Stimulated activated CD8-positive, alpha-beta memory T cell treated with anti-CD3 and anti-CD28 coated beads, Interleukin-2, amount 100 ng/mL, for 1 hour (primary cell): ENCODE data around the gene PEX26.
"Not testable (repeated sequence)": the region's sequence is repeated elsewhere in the genome, so short reads cannot be mapped to it uniquely, and the experiment has no call there.

Source experiments
- DNase-seq, 2 donors: peaks; one replicate each; pipeline ENCODE4 v3.0.0-alpha.2; 2020; ENCODE audit warnings: low read depth in 2 of 2

Gene PEX26

DNA sequence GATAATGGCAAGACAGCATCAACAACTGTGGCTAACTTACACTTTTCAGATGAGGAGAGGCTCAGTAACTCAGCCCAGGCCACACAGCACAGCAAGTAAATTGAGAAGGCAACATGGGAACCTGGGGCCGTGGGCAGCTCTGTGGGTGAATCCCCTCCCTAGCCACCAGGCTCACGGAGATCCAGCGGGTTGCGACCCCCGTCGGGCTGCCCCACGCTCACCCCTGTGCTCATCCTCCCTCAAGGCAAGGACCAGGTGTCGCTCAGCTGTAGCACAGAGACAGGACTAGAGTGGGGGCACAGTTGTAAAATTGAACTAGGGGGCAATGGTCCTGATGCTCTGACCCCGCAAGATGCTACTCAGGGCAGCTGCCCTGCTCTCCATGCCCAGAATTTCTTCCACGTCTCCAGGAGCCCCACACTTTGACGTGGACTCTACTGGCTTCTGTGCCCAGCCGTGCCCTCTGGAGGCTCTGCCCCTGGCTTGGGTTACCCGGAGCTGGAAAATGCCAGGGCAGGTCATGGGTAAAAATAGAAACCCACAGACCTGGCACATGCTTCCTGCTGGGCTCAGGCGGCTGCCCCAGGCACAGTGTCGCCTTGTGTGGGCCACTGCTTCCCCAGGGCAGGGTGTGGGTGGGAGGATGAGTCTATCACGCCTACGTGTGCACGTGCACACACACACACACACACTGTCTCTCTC, 41.8 kb downstream of the PEX26 start:
- no peak for DNase-seq

- DNase-seq, result no peak
Observed at GRCh38 chr22:18120857-18121256, 43.1 kb downstream of the PEX26 start.

- DNase-seq, result no peak
Observed at GRCh38 chr22:18121506-18121905, 43.7 kb downstream of the PEX26 start.

- no peak for DNase-seq
Observed at GRCh38 chr22:18121954-18122554, 44.3 kb downstream of the PEX26 start.

- not testable (repeated sequence) for DNase-seq
Observed at GRCh38 chr22:18123476-18124025, 45.8 kb downstream of the PEX26 start.

DNA sequence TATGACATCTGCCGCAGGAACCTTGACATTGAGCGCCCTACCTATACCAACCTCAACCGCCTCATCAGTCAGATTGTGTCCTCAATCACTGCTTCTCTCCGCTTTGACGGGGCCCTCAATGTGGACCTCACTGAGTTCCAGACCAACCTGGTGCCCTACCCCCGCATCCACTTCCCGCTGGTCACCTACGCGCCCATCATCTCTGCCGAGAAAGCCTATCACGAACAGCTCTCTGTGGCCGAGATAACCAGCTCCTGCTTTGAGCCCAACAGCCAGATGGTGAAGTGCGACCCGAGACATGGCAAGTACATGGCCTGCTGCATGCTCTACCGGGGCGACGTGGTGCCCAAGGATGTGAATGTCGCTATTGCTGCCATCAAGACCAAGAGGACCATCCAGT, 48.8 kb downstream of the PEX26 start:
- no peak for DNase-seq

- no peak for DNase-seq
Observed at GRCh38 chr22:18130018-18130417, 52.2 kb downstream of the PEX26 start.

DNA sequence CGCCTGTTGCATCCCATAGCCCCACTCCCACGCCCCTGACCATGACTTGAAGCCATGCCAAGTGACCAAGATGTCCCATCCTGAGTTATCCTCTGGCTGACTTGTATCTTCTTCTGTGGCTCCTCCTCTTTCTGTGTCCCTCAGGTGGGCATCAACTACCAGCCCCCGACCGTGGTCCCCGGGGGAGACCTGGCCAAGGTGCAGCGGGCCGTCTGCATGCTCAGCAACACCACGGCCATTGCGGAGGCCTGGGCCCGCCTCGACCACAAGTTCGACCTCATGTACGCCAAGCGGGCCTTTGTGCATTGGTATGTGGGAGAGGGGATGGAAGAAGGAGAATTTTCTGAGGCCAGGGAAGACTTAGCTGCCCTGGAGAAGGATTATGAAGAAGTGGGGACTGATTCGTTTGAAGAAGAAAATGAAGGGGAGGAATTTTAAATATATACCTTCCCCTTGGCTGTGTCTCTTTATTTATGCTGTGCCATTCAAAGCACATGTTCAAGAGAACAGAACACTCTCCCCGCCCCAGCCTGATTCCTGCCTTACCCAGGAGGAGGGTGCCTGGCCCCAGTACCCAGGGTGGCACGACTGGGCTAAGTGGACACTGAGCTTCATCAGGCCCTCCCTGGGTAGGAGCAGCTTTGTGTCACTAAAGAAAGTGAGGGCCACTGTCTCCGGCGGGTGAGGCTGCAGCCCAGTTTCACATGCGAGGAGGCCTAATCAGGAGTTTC, 53.1 kb downstream of the PEX26 start:
- no peak for DNase-seq

GRCh38 chr22:18133452-18133851, 55.7 kb downstream of the PEX26 start:
- DNase-seq, result no peak

GRCh38 chr22:18136563-18137320, 59.0 kb downstream of the PEX26 start:
- no peak for DNase-seq

DNA sequence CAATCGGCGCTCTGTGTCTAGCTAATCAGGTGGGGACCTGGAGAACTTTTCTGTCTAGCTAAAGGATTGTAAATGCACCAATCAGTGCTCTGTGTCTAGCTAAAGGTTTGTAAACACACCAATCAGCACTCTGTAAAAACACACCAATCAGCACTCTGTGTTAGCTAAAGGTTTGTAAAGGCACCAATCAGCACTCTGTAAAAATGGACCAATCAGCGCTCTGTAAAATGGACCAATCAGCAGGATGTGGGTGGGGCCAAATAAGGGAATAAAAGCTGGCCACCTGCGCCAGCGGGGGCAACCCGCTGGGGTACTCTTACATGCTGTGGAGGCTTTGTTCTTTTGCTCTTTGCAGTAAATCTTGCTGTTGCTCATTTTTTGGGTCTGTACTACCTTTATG, 63.2 kb downstream of the PEX26 start:
- not testable (repeated sequence) for DNase-seq

DNA sequence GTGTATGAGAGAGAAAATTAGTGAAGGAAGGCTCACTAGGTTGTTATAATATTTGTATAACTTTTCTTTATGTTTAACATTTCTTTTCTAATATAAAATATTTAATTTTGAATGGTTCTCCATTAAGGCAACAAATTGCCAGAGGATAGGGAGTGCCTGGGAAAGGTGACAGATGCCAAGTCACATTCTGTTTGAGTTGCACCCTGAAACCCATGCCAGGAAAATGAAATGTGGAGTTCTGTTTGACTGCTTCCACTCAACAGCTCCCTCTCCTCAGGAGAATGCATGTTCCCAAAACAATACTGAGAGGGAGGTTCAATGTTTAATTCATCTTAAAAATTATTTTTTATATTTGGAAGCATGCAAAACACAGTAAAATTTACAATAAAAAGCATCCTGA, 66.3 kb downstream of the PEX26 start:
- DNase-seq, result no peak

DNA sequence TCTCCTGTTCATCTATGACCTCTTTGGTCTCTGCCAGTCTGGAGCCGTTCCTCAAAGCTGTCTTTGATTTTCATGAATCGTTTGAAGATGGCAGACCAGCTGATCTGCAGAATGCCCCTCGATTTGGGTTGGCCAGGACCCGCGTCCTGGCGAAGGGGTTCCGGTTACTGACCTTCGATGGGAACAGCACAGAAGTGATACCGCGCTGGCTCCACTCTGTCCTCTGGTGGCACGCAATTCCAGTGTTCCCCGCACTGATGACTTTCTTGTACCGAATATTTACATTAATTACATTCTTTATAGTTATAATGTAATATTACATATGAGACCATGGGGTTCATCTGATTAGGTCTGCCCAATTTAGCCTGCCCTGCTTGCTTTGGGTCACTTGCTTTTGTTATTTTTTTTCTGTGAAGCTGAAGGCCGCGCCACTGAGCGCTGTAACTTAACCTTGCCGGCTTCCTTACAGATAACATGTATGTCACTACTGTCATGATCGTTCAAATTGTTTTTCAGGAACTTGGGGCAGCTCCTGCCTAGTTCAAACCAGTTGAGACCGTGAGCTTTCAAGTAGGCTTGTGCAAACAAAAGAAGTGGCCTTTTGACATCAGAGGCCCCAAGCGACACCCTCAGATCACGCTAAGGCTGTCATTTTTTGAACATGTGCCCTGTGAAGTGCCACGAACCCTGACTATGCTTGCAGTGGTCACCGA, 68.0 kb downstream of the PEX26 start:
- no peak for DNase-seq

DNA sequence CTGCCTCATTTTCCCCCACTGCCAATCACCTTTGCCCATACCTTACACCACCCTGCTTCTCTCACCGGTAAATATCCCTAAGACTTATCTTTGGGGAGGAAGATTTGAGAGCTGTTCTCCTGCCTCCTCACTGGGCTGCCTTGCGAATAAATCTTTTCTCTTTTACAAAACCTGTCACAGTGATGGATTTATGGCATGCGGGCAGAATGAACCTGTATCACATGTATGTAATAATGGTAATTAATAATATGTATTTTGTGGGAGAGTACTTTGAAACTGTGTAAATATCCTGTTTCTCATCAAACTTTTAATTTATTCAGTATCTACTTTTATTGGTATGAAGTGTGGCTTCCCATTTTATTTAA, 68.6 kb downstream of the PEX26 start:
- DNase-seq, result no peak

GRCh38 chr22:18147791-18148190, 70.0 kb downstream of the PEX26 start:
- DNase-seq, result no peak

GRCh38 chr22:18148293-18148965, 70.6 kb downstream of the PEX26 start:
- no peak for DNase-seq

DNA sequence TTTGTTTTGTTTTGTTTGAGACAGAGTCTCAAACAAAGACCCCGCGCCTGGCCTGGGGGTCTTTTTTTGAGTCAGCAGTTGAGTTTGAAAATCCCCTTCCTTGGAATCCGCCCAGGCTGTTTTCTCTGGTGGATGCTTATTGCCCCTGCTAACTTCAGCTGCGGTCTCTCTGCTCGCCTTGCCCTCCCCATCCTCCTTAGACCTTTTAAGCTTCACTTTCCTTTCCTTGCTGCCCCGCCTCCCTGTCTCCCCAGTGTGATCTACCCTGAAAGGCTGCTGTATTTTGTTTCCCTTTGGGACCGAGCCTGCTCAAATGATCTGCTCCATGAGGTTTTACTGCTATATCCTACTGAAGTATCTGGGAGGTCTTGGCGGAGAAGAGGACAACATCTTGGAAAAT, 74.7 kb downstream of the PEX26 start:
- no peak for DNase-seq

DNA sequence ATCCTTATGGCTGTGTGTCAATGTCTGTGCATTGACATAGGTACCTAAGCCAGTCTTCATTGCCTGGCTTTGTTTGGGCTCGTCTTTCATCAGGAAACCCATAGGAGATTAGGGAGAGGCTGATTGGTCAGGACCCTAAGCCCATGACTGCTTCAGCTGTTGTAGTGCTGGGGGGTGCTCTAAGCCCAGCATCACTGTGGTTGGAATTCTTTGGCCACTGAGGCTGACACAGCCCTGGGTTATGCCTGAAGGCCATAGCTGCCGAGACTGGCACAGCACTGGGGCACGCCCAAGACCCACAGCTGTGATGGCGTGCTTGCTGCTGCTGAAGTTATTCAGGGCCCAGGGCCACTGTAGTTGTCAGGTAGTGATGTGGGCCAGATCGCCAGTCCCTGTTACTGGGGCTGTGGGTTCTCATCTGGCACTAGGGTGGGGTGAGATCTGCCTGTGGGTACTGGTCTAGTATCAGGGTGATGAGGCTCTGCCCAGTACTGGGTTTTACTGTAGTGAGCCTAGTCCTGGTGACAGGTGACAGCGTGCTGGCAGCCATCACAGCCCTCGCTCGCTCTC, 77.1 kb downstream of the PEX26 start:
- no peak for DNase-seq
